ELR (cell line): ENCODE results near the gene PCSK2.

Source experiments
- DNase-seq: peaks from one replicate; pipeline ENCODE4 v3.0.0-alpha.2; 2015; ENCODE audit warnings: low read depth

PCSK2 gene

DNA sequence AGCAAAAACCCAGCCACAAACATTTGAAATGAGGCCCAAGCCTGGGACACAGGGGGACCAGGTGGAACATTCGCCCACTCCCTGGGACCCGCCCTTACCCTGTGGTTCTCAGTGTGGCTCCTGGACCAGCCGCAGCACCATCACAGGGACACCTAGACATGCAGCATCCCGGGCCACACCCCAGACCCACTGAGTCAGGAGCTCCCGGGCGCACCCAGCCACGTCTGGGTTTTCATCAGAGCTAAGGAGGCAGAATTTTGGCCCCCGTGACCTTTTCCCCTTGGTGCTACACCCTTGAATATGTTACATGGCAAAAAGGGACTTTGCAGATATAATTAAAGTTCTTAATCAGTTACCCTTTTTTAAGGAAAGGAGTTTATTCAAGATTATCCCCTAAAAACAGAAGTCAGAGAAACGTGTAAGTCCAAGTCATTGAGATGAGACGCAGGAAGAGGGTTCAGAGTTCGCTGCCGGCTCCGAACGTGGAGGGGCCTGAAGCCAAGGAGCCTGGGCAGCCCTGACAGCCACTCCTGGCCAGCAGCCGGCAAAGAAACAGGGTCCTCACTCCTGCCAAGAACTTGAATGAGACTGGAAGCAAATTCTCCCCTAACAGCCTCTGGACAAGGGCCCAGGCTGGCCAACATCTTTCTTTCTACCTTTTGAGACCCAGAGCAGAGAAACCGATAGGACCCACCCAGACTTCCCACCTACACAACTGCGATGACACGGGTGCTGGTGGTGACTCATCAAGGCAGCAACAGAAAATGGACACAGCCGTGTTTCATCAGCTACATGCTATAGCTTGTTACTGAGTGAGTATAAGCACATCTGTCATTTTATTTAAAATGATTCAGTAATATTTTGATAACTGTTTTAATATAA, 279.0 kb downstream of the PCSK2 start:
- peak; percentile 76 for DNase-seq

GRCh38 chr20:17507032-17507431, 280.2 kb downstream of the PCSK2 start:
- no peak for DNase-seq

DNA sequence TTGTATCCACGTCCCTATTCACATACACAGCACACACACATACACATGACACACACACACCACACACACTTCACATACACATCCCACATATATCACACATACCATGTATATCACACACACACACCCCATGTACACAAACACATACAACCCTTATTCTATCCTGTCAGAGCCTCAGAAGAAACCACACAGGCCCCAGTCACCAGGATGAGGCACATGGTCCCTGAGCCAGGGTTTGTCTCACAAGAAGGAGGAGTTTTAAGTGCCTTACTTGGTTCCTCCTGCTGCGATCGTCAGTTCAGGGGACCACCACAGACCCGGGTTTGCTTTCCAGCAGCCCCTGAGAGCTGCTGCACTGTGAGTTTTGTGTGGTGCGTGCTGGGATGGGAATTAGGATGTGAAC, 280.7 kb downstream of the PCSK2 start:
- no peak for DNase-seq

- no peak for DNase-seq
Observed at GRCh38 chr20:17508756-17509155, 281.9 kb downstream of the PCSK2 start.

- no peak for DNase-seq
Observed at GRCh38 chr20:17510548-17510947, 283.7 kb downstream of the PCSK2 start.

- DNase-seq: no peak
Observed at GRCh38 chr20:17511401-17511800, 284.6 kb downstream of the PCSK2 start.

- no peak for DNase-seq
Observed at GRCh38 chr20:17513939-17514338, 287.1 kb downstream of the PCSK2 start.

DNA sequence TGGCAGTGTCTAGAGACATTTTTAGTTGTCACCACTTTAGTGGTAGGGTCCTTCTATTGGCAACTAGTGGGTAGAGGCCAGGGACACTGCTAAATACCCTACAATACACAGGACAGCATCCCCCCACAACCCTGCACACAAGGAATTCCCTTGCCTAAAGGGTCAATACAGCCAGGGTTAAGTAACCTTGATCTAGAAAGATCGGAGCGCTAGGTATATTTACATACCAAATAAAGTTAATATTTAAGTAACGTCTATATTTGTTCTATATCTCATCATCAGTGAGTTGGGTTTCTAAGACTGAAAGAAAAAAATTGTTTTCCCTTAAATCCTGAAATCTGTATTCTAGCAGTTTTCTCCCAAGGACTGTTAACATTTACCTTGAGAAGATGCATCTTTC, 288.2 kb downstream of the PCSK2 start:
- DNase-seq: no peak

DNA sequence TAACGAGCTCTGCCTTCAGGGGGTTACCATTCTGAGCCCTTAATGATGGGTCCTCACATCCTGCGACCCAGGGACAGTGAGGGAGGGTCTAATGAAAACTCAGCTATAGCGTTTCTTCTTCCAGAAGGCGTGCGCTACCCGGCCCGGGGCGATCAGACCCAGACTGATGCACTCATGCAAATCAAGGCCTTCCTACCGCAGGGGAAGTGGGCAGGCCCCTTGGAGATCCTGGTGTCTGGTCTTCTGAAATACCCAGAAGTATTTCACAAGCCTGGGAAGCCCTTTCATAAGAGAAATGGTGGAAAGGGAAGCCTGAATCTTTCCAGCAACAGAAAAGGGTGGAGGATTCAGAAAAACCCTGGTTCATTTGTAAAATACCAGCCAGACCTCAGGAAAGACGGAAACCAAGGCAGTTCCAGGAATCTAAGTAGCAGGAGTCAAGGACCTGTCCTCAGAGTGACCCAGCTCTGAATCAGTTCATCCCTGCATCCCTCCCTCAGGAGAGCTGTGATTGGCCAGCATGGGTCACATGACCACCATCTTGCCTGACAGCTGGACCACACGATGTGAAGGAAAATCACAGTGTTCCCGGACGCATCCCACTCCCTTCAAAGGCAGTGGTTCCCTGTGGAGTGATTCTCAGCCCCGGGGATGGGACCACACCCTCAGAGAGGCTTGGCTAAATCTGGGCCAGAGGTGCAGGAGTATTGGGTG, 291.7 kb downstream of the PCSK2 start:
- peak; percentile 37 for DNase-seq

DNA sequence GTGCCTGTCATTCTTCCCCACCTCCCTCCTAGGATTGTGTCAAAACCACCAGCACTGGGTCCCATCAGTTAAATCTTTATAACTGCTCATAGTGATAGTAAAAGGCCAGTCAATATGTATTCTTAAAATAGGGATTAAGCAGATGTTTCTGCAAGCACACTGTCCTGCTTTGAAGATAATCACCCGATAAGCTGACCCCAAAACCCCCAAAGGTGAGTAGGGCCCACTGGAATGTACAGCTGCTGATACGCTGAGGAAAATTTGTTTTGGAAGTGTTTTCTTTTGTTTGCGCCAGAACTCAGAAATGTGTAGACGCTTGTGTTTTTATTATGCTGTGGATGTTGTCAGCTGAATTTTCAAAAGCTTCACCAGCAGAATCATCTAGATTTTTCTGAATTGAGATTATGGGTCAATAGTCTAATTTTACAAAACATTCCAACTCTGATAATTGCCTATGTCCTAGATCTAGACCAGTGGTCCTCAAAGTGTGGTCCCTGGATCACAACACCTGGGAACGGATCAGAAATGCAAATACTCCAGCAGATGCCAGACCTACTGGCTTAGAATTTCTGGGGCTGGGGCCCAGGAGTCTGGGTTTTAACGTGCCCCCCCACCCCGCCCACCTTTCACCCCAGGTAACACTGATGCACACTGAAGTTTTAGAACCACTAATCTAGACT, 292.9 kb downstream of the PCSK2 start:
- no peak for DNase-seq

DNA sequence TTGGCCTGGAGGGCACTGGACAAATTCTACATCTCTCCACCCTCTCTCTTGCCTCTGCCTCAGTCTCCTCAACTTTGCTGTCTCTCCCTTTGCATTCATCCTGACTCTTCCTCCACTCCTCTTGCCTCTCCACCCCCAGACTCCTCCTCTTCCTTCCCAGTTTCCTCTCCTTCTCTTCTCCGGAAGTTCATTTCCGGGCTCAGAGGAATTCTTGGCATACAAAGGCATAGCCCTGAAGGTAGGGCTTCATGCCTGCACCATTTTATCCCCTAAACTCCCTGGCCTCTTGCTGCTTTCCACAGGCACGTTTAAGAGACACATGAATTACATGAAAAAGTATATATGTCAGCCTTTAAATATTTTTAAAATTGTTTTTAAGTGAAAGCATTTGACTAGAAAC, 293.7 kb downstream of the PCSK2 start:
- DNase-seq: peak; percentile 17

DNA sequence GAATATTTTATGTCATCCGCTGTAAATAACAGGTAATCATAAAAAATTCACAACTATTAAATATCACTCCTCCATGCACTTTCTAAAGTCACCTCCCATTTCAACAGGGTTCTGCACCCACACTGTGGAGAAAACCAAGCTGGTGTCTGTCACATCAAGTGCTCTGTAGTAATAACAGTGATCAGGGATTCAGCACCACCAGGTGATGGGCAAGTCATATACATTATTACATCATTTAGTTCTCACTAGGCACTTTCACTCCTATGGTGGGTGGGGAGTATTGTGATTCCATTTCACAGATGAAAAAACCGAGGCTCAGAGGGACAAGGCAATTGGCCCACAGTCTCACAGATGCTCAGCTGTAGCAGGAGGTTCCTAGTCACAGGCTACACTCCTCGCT, 295.7 kb downstream of the PCSK2 start:
- DNase-seq: no peak

DNA sequence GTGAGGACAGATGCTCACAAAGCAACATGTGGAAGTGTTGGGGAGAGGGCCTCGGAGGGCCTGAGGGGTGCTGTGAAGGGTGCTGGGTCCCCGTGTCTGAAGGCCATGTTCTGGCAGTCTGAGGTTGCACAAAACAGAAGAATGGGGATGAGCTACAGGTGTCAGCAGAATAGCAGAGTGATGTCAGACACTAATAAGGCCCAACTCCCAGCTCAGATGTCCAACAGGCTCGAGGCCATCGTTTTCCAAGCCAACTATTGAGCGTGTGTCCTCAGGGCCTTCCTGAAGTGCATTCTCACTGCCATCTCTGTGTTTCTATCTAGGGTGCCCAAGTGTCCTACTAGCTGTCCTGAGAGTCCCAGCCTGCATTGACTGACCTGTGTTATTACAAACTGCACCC, 296.5 kb downstream of the PCSK2 start:
- no peak for DNase-seq

DNA sequence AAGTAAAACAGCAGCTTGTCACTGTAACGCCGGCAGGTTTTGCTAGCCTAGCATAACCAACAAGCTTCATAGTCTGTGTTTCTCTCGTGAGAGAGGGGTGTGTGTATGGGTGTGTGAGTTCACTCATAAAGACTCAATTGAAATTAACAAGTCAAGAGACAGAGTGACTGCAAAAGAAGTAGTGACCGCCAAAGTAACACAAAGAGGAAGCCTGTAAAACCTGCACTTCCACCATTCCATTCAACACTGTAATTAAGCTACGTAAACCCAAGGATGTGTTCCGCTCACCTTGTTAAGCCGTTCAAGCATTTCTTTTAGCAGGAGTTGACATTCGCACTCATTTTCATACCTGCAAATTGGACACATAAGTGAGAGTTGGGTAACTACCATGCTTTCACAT, 297.7 kb downstream of the PCSK2 start:
- DNase-seq: no peak

DNA sequence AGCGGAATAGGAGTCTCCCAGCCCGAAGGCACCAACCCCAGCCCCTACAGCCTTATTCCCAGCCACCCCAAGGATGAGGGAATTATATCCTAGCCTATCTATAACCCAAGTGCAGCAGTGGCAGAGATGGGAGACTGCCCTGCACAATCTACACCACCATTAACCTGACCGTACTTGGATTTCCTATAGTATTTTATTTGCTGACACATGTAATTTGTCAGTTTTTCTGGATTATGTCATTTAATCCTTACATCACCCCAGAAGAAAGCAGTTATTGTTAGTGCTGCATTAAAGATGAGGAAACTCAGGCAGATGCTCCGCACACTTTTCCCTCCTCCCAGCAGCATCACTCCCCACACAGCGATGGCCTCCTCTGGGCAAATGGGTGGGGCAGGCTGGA, 298.3 kb downstream of the PCSK2 start:
- DNase-seq: no peak

- peak; percentile 49 for DNase-seq
Observed at GRCh38 chr20:17525650-17526049, 298.8 kb downstream of the PCSK2 start.

DNA sequence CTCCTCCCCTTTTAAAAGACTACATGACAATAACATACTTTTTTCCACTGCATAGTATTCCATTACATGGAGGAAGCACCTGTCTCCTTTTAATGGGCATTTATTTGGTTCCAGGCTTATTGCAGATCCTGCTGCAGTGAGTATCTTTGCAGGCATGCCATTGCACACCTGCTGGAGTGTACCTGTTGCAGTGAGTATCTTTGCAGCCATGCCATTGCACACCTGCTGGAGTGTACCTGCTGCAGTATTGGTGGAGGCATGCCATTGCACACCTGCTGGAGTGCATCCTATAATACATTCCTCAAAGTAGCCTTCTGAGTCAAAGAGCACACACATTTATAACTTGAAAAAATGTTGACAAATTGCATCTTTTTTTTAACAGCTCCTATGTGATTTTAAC, 302.7 kb downstream of the PCSK2 start:
- no peak for DNase-seq

- DNase-seq: no peak
Observed at GRCh38 chr20:17530153-17530552, 303.3 kb downstream of the PCSK2 start.

GRCh38 chr20:17530716-17531664, 304.1 kb downstream of the PCSK2 start, which contains the start of gene BFSP1:
Gene BFSP1, minus strand, starts transcription at chr20:17531379. Its CDS starts 50 bp downstream, at chr20:17531329.
- DNase-seq: peak; percentile 66

- no peak for DNase-seq
Observed at GRCh38 chr20:17531665-17532025, 304.8 kb downstream of the PCSK2 start.

DNA sequence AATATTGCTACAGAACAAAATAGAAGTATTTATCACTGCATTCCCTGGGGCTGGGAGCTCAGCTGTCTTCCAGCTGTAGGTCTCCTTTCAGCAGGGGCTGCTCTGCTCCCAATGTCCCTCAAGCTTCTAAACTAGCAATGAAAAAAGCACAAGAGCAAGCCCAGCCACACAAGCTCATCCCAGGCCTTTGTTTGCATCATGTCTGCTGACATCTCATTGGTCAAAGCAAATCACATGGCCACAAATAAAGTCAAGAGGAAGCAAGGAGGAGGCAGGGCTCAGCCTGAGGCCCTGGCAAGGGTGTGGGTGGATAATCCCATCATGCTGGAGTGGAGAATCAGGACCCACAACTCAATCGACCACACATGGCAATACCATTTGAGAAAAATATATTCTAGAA, 306.6 kb downstream of the PCSK2 start:
- DNase-seq: peak; percentile 59

GRCh38 chr20:17534077-17534476, 307.2 kb downstream of the PCSK2 start:
- DNase-seq: no peak
